A549 (cell line): Measurements from ENCODE around the gene PCNX2. TPM values are rescaled to one million over a fixed set of nuclear protein-coding genes. Genes with fewer than 3 reads are reported as not detected.

ENCODE experiments used
- ATAC-seq, 2 experiments: fragments of 200-7000 bp in 1 of 2; fragments of >200 bp in 1 of 2; cut with Nextera tagmentation in 1 of 2; cut with Tn5 transposase in 1 of 2; 3 replicates each; pipeline versions ENCODE4 v1.8.0 to v1.9.1; 2018 to 2020; ENCODE audit warnings: mild to moderate bottlenecking in 1 of 2, moderate library complexity in 1 of 2
- CTCF ChIA-PET: fragments of 300-600 bp; sonication (Branson Sonifier 250); formaldehyde crosslinking; extraction: SDS; loops from one replicate; lab custom pipeline; 2021; ENCODE audit warnings: antibody characterized with exemption, inconsistent platforms; lab: Yijun Ruan, JAX
- POLR2A ChIA-PET: fragments of 350-600 bp; formaldehyde crosslinking; extraction: SDS; loops from one replicate; lab custom pipeline; 2021; ENCODE audit warnings: antibody characterized with exemption, inconsistent platforms; lab: Yijun Ruan, JAX
- DNase-seq, 2 experiments: peaks; one replicate each; pipeline versions ENCODE4 v3.0.0 to v3.0.0-alpha.2; 2011 to 2016; ENCODE audit warnings: low read depth in 1 of 2, low spot score in 1 of 2
- FAIRE-seq: peaks from 2 replicates; lab custom pipeline; 2011; peaks lifted over from hg19 to GRCh38; lab: Jason Lieb, UNC
- H3K27ac ChIP-seq, 2 experiments: fragments of >200 bp; sonication (Bioruptor Twin); formaldehyde crosslinking; 3 replicates each; pipeline ENCODE4 v1.5.1; 2016 to 2017
- H3K4me1 ChIP-seq: fragments of >200 bp; sonication (Bioruptor Twin); formaldehyde crosslinking; 3 replicates; pipeline ENCODE4 v1.6.1; 2016
- H3K4me2 ChIP-seq: fragments of >200 bp; sonication (Bioruptor Twin); formaldehyde crosslinking; 3 replicates; pipeline ENCODE4 v1.6.1; 2016
- H3K4me3 ChIP-seq: fragments of >200 bp; sonication (Bioruptor Twin); formaldehyde crosslinking; 3 replicates; pipeline ENCODE4 v1.5.1; 2016
- H3K9me3 ChIP-seq: fragments of >200 bp; sonication (Bioruptor Twin); formaldehyde crosslinking; 3 replicates; pipeline ENCODE4 v1.6.1; 2016
- CHD4 ChIP-seq: fragments of 200-600 bp; sonication (generic); IDR thresholded peaks from 2 replicates; pipeline ENCODE4 v1.6.1; 2016; ENCODE audit warnings: antibody characterized with exemption, mild to moderate bottlenecking, borderline replicate concordance
- EHF ChIP-seq: fragments of 250-450 bp; sonication (Bioruptor Pico); IDR thresholded peaks from 2 replicates; pipeline ENCODE4 v1.5.0; 2020; ENCODE audit warnings: mild to moderate bottlenecking
- HES2 ChIP-seq: fragments of >200 bp; sonication (Bioruptor Twin); formaldehyde crosslinking; IDR thresholded peaks from 2 replicates; pipeline ENCODE4 v1.6.1; 2016
- HEYL ChIP-seq: fragments of 250-450 bp; sonication (Bioruptor Pico); IDR thresholded peaks from 2 replicates; pipeline ENCODE4 v1.8.0; 2021; ENCODE audit warnings: mild to moderate bottlenecking, moderate library complexity
- HOXA7 ChIP-seq: fragments of 250-450 bp; sonication (Bioruptor Pico); IDR thresholded peaks from 2 replicates; pipeline ENCODE4 v1.5.0; 2020; ENCODE audit warnings: mild to moderate bottlenecking, moderate library complexity
- JUNB ChIP-seq: fragments of >200 bp; sonication (Bioruptor Twin); formaldehyde crosslinking; IDR thresholded peaks from 2 replicates; pipeline ENCODE4 v1.6.1; 2016
- KDM1A ChIP-seq: fragments of 200-600 bp; sonication (generic); IDR thresholded peaks from 2 replicates; pipeline ENCODE4 v1.6.1; 2016; ENCODE audit warnings: low read depth, mild to moderate bottlenecking
- MAFK ChIP-seq: fragments of 450-650 bp; IDR thresholded peaks from 2 replicates; pipeline ENCODE4 v1.6.1; 2014; ENCODE audit not compliant: partially characterized antibody
- MYC ChIP-seq: IDR thresholded peaks from 2 replicates; pipeline ENCODE4 v1.6.1; 2012; ENCODE audit warnings: mild to moderate bottlenecking, inconsistent platforms, low read length, improper control_type of control experiment, borderline replicate concordance
- NFE2L2 ChIP-seq: fragments of 150-350 bp; conservative IDR thresholded peaks from 2 replicates; pipeline ENCODE4 v1.6.1; 2014; ENCODE audit warnings: low read length
- NR3C1 ChIP-seq: fragments of >200 bp; sonication (Bioruptor Twin); formaldehyde crosslinking; IDR thresholded peaks from 3 replicates; pipeline ENCODE4 v1.6.1; 2017
- POLR2AphosphoS2 ChIP-seq: conservative IDR thresholded peaks from 2 replicates; pipeline ENCODE4 v1.6.1; 2012; ENCODE audit warnings: low read length, improper control_type of control experiment, inconsistent platforms
- RCOR1 ChIP-seq: fragments of 150-350 bp; IDR thresholded peaks from 2 replicates; pipeline ENCODE4 v1.6.1; 2014; ENCODE audit warnings: antibody characterized with exemption, low read length, low read depth
- RFX5 ChIP-seq: fragments of 450-650 bp; IDR thresholded peaks from 2 replicates; pipeline ENCODE4 v1.7.1; 2014; ENCODE audit warnings: antibody characterized with exemption, mild to moderate bottlenecking, moderate library complexity
- RNF2 ChIP-seq: fragments of 200-600 bp; sonication (generic); IDR thresholded peaks from 2 replicates; pipeline ENCODE4 v1.6.1; 2016; ENCODE audit warnings: low read depth, mild to moderate bottlenecking, antibody characterized with exemption, moderate library complexity, borderline replicate concordance
- ZFP36 ChIP-seq: fragments of 450-650 bp; IDR thresholded peaks from 2 replicates; pipeline ENCODE4 v1.6.1; 2014; ENCODE audit warnings: borderline replicate concordance; ENCODE audit not compliant: partially characterized antibody
- ZNF302 ChIP-seq: fragments of 250-450 bp; sonication (Bioruptor Pico); IDR thresholded peaks from 2 replicates; pipeline ENCODE4 v1.9.0; 2021; ENCODE audit warnings: inconsistent platforms, mild to moderate bottlenecking, moderate library complexity
- ZSCAN20 ChIP-seq: fragments of 250-450 bp; sonication (Bioruptor Pico); IDR thresholded peaks from 2 replicates; pipeline ENCODE4 v1.8.0; 2022; ENCODE audit warnings: mild to moderate bottlenecking, moderate library complexity
- WGBS: methylation state at CpG from one replicate; pipeline ENCODE4 v1.1.6; 2017; ENCODE audit errors: missing lambda C conversion rate; 5-methylcytosine and 5-hydroxymethylcytosine counted together
- polyA plus RNA-seq, 4 experiments: library from polyadenylated mRNA; depleted of rRNA in 3 of 4; stranded (reverse); fragments of >200 nt; fragmentation: RNase III in 1 of 4; extraction: RNeasy Plus Mini Kit Qiagen cat#74134 plus additional on column Dnase treatment in 1 of 4; gene quantifications; 2 replicates in 3 of 4; 3 replicates in 1 of 4; pipeline ENCODE4 v1.2.3, GENCODE V29; 2011 to 2017
- TF ChIP-seq, protein P1 (sequence below): fragments of 200-600 bp; sonication (generic); IDR thresholded peaks from 2 replicates; pipeline ENCODE4 v1.6.1; 2016; ENCODE audit warnings: antibody characterized with exemption, mild to moderate bottlenecking, moderate library complexity
- TF ChIP-seq, protein P2 (sequence below): fragments of >200 bp; sonication (Bioruptor Twin); formaldehyde crosslinking; IDR thresholded peaks from 3 replicates; pipeline ENCODE4 v1.5.1; 2016

Gene PCNX2
- polyA plus RNA-seq, 2 of the 4 experiments (the other 2 are of a cell fraction): 8.8 to 27.2 TPM

DNA sequence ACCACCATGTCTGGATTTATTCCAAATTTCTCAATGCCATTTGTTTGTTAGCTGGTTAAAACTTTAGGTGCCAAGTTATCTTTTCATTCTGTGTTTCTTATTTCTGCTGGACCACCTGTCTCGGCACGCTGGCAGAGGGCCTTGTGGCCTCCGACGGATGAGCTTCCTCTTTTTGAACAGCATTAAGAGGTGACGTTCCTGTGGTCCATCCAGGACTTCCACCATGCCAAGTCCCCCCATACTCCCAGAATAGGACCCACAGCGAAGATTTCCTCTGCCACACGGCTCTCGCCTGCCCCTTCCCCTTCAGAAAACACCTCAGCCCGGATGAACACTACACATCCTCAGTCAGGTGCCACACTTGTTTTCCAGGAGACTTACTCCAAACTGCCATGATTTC lies 271.3 kb downstream of the PCNX2 start:
- POLR2A ChIA-PET: no interaction called here
- ATAC-seq (no peak), DNase-seq (no peak), FAIRE-seq (no peak)
- TF ChIP-seq, protein P1, sequence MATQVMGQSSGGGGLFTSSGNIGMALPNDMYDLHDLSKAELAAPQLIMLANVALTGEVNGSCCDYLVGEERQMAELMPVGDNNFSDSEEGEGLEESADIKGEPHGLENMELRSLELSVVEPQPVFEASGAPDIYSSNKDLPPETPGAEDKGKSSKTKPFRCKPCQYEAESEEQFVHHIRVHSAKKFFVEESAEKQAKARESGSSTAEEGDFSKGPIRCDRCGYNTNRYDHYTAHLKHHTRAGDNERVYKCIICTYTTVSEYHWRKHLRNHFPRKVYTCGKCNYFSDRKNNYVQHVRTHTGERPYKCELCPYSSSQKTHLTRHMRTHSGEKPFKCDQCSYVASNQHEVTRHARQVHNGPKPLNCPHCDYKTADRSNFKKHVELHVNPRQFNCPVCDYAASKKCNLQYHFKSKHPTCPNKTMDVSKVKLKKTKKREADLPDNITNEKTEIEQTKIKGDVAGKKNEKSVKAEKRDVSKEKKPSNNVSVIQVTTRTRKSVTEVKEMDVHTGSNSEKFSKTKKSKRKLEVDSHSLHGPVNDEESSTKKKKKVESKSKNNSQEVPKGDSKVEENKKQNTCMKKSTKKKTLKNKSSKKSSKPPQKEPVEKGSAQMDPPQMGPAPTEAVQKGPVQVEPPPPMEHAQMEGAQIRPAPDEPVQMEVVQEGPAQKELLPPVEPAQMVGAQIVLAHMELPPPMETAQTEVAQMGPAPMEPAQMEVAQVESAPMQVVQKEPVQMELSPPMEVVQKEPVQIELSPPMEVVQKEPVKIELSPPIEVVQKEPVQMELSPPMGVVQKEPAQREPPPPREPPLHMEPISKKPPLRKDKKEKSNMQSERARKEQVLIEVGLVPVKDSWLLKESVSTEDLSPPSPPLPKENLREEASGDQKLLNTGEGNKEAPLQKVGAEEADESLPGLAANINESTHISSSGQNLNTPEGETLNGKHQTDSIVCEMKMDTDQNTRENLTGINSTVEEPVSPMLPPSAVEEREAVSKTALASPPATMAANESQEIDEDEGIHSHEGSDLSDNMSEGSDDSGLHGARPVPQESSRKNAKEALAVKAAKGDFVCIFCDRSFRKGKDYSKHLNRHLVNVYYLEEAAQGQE: no peak
- TF ChIP-seq NFE2L2 (no peak), ZFP36 (no peak), ZNF302 (CRISPR knock-in tag) (no peak), NR3C1 (no peak), EHF (no peak), RNF2 (no peak), RCOR1 (no peak), MAFK (no peak), JUNB (no peak), HEYL (no peak), KDM1A (no peak), POLR2AphosphoS2 (no peak)
- Histone ChIP-seq H3K4me3 (no peak overlapping the region), H3K27ac (no peak overlapping the region), H3K9me3 (no peaks in the 10 kb centered on the region), H3K4me2 (no peak overlapping the region), H3K4me1 (peaks cover 7% of the 10 kb centered on the region; the same call in 2 of the 3 replicates)
- CTCF ChIA-PET: interaction anchor here (0.9 to 1.9 kb wide), 5 partner anchors 8 to 19 kb away, joined by 3 to 6 read pairs (median 4); no protein-coding TSS in a partner anchor
- 92% methylated on average over 9 of the region's 9 CpGs for WGBS

- POLR2A ChIA-PET: no interaction called here
- TF ChIP-seq CHD4 (no peak), RNF2 (no peak), RFX5 (no peak), RCOR1 (no peak), MYC (no peak), HOXA7 (no peak), HES2 (no peak), EHF (no peak), ZSCAN20 (no peak)
- TF ChIP-seq, protein P2, sequence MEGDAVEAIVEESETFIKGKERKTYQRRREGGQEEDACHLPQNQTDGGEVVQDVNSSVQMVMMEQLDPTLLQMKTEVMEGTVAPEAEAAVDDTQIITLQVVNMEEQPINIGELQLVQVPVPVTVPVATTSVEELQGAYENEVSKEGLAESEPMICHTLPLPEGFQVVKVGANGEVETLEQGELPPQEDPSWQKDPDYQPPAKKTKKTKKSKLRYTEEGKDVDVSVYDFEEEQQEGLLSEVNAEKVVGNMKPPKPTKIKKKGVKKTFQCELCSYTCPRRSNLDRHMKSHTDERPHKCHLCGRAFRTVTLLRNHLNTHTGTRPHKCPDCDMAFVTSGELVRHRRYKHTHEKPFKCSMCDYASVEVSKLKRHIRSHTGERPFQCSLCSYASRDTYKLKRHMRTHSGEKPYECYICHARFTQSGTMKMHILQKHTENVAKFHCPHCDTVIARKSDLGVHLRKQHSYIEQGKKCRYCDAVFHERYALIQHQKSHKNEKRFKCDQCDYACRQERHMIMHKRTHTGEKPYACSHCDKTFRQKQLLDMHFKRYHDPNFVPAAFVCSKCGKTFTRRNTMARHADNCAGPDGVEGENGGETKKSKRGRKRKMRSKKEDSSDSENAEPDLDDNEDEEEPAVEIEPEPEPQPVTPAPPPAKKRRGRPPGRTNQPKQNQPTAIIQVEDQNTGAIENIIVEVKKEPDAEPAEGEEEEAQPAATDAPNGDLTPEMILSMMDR: no peak
- TF ChIP-seq, all 56 proteins: peak for 0
- ATAC-seq (no peak), FAIRE-seq (no peak), DNase-seq (no peak)
- Histone ChIP-seq H3K4me1 (peaks cover 7% of the 10 kb centered on the region; the same call in 2 of the 3 replicates), H3K4me3 (no peak overlapping the region), H3K9me3 (no peaks in the 10 kb centered on the region), H3K27ac (no peak overlapping the region), H3K4me2 (no peak overlapping the region)
- WGBS: 91% methylated on average over 2 of the region's 2 CpGs
- CTCF ChIA-PET: no interaction called here
These were observed 273.3 kb downstream of the PCNX2 start for GRCh38 chr1:233022246-233022645.
